Sigmoid colon (tissue), 7 donors: ENCODE results near the gene TMEM179. TPM values are rescaled to one million over a fixed set of nuclear protein-coding genes. Genes with fewer than 3 reads are reported as not detected.

ENCODE experiments used
- DNase-seq: peaks from one replicate; pipeline ENCODE4 v3.0.0-alpha.2; 2019
- H3K27ac ChIP-seq, 4 donors: fragments of 200-600 bp; sonication (generic); one replicate each; pipeline ENCODE4 v1.5.1; 2016 to 2019; ENCODE audit warnings: mild to moderate bottlenecking in 1 of 4
- H3K27me3 ChIP-seq, 3 donors: fragments of 200-600 bp; sonication (generic); one replicate each; pipeline ENCODE4 v1.5.1; 2019; ENCODE audit warnings: mild to moderate bottlenecking in 1 of 3
- H3K36me3 ChIP-seq, 4 donors: fragments of 200-600 bp; sonication (generic); one replicate each; pipeline ENCODE4 v1.5.1; 2016 to 2019
- H3K4me1 ChIP-seq, 4 donors: fragments of 200-600 bp; sonication (generic); one replicate each; pipeline ENCODE4 v1.5.1; 2017 to 2019
- H3K4me3 ChIP-seq, 4 donors: fragments of 200-600 bp; sonication (generic); one replicate each; pipeline ENCODE4 v1.5.1; 2017 to 2019; ENCODE audit warnings: mild to moderate bottlenecking in 2 of 4, moderate library complexity in 1 of 4
- H3K9me3 ChIP-seq, 4 donors: fragments of 200-600 bp in 3 of 4; sonication (generic) in 3 of 4; one replicate each; pipeline versions ENCODE4 v1.5.1 to v1.6.1; 2013 to 2019
- CTCF ChIP-seq, 4 experiments: fragments of 450-650 bp in 3 of 4; fragments of 200-600 bp in 1 of 4; IDR thresholded peaks; one replicate each; pipeline ENCODE4 v1.5.1; 2016 to 2019; ENCODE audit warnings: antibody characterized with exemption in 4 of 4, mild to moderate bottlenecking in 3 of 4, moderate library complexity in 2 of 4
- EP300 ChIP-seq, 4 donors: sonication (generic); formaldehyde crosslinking; IDR thresholded peaks; one replicate each; pipeline ENCODE4 v1.6.1; 2017; ENCODE audit warnings: antibody characterized with exemption in 4 of 4
- POLR2A ChIP-seq, 2 donors: fragments of 450-650 bp; IDR thresholded peaks; one replicate each; pipeline ENCODE4 v1.6.1; 2016; ENCODE audit warnings: antibody characterized with exemption in 2 of 2, mild to moderate bottlenecking in 2 of 2, moderate library complexity in 2 of 2
- POLR2AphosphoS5 ChIP-seq, 4 donors: sonication (generic); formaldehyde crosslinking; IDR thresholded peaks; one replicate each; pipeline ENCODE4 v1.6.1; 2017; ENCODE audit warnings: antibody characterized with exemption in 4 of 4
- WGBS, 2 donors: extraction: QIAGEN DNeasy Blood & Tissue Kit; methylation state at CpG; one replicate each; pipeline ENCODE4 v1.1.7; 2013; 5-methylcytosine and 5-hydroxymethylcytosine counted together
- intact Hi-C: fragments of 100-400 bp; cut with DNase I; formaldehyde crosslinking; loops from one replicate; pipeline ENCODE4 v1.15.1; 2023
- polyA plus RNA-seq, 3 donors: library from polyadenylated mRNA; stranded (reverse); fragments of 200-250 nt; gene quantifications; one replicate each; pipeline ENCODE4 v1.2.3, GENCODE V29; 2013
- total RNA-seq, 4 donors: library from RNA; depleted of rRNA; stranded (reverse); fragments of >200 nt; gene quantifications; one replicate each; pipeline ENCODE4 v1.1.0, GENCODE V29; 2016
- donor health status: healthy with polysubstance abuse.
- donor health status: Bipolar disorder and iron deficiency.
- donor health status: healthy.

The TMEM179 gene
- total and polyA plus RNA-seq, 7 donors, result 1.4 to 5.4 (median 4.1) TPM; not detected in 2

- intact Hi-C loops, result no loop called here
- Histone ChIP-seq H3K4me3 (no peak overlapping the region), H3K27ac (no peak overlapping the region), H3K27me3 (peaks cover 0 to 25% (median 0%) of the 10 kb centered on the region in 3 donors), H3K36me3 (no peaks in the 10 kb centered on the region), H3K9me3 (no peaks in the 10 kb centered on the region), H3K4me1 (no peaks in the 10 kb centered on the region)
- WGBS, 2 donors, result 86 to 89% methylated on average over 5 of the region's 5 CpGs
- TF ChIP-seq POLR2A (IDR thresholded peaks at IDR 0.05) (no peak), POLR2AphosphoS5 (IDR thresholded peaks at IDR 0.05) (no peak), CTCF (IDR thresholded peaks at IDR 0.05) (no peak), EP300 (IDR thresholded peaks at IDR 0.05) (no peak)
- DNase-seq, result peak; percentile 40
Observed at GRCh38 chr14:104557086-104557485, 47.5 kb downstream of the TMEM179 start.

- TF ChIP-seq CTCF (IDR thresholded peaks at IDR 0.05) (no peak), POLR2AphosphoS5 (IDR thresholded peaks at IDR 0.05) (no peak), POLR2A (IDR thresholded peaks at IDR 0.05) (no peak), EP300 (IDR thresholded peaks at IDR 0.05) (no peak)
- H3K27ac ChIP-seq, result no peak overlapping the region
- intact Hi-C loops, result no loop called here
- peak; percentile 48 for DNase-seq
- no peaks in the 10 kb centered on the region for H3K4me1 ChIP-seq
- H3K27me3 ChIP-seq, result peaks cover 0 to 25% (median 0%) of the 10 kb centered on the region in 3 donors
- no peak overlapping the region for H3K4me3 ChIP-seq
- no peaks in the 10 kb centered on the region for H3K36me3 ChIP-seq
- 61 to 71% methylated on average over 13 of the region's 13 CpGs for WGBS, 2 donors
- H3K9me3 ChIP-seq, result no peaks in the 10 kb centered on the region
Observed at GRCh38 chr14:104556256-104557021, 48.1 kb downstream of the TMEM179 start.

- Histone ChIP-seq H3K4me3 (no peak overlapping the region), H3K36me3 (no peaks in the 10 kb centered on the region), H3K27me3 (peaks cover 0 to 25% (median 0%) of the 10 kb centered on the region in 3 donors), H3K9me3 (no peaks in the 10 kb centered on the region), H3K4me1 (no peaks in the 10 kb centered on the region), H3K27ac (no peak overlapping the region)
- TF ChIP-seq POLR2A (IDR thresholded peaks at IDR 0.05) (no peak), CTCF (IDR thresholded peaks at IDR 0.05) (no peak), EP300 (IDR thresholded peaks at IDR 0.05) (no peak), POLR2AphosphoS5 (IDR thresholded peaks at IDR 0.05) (no peak)
- intact Hi-C loops, result no loop called here
- WGBS, 2 donors, result 87 to 90% methylated on average over 11 of the region's 11 CpGs
- DNase-seq, result peak; percentile 38
Observed at GRCh38 chr14:104555430-104556255, 48.9 kb downstream of the TMEM179 start.

GRCh38 chr14:104554608-104555429, 49.8 kb downstream of the TMEM179 start:
- DNase-seq, result peak; percentile 58
- no peak for TF ChIP-seq CTCF (IDR thresholded peaks at IDR 0.05)
- TF ChIP-seq POLR2AphosphoS5 (IDR thresholded peaks at IDR 0.05), result no peak
- TF ChIP-seq EP300 (IDR thresholded peaks at IDR 0.05), result no peak
- no peak for TF ChIP-seq POLR2A (IDR thresholded peaks at IDR 0.05)

More at GRCh38 chr14:104554608-104555429, 49.8 kb downstream of the TMEM179 start:
- no peak overlapping the region for H3K4me3 ChIP-seq
- no peaks in the 10 kb centered on the region for H3K36me3 ChIP-seq
- intact Hi-C loops, result no loop called here
- H3K4me1 ChIP-seq, result no peaks in the 10 kb centered on the region
- H3K9me3 ChIP-seq, result no peaks in the 10 kb centered on the region
- H3K27ac ChIP-seq, result no peak overlapping the region
- peaks cover 0 to 25% (median 0%) of the 10 kb centered on the region in 3 donors for H3K27me3 ChIP-seq
- WGBS, 2 donors, result 68 to 74% methylated on average over 26 of the region's 26 CpGs
